ENCODE data around the gene DVL2.

GRCh38 chr17:7266784-7267183 lies 32.5 kb upstream of the DVL2 start:
- TF ChIP-seq, protein P1, sequence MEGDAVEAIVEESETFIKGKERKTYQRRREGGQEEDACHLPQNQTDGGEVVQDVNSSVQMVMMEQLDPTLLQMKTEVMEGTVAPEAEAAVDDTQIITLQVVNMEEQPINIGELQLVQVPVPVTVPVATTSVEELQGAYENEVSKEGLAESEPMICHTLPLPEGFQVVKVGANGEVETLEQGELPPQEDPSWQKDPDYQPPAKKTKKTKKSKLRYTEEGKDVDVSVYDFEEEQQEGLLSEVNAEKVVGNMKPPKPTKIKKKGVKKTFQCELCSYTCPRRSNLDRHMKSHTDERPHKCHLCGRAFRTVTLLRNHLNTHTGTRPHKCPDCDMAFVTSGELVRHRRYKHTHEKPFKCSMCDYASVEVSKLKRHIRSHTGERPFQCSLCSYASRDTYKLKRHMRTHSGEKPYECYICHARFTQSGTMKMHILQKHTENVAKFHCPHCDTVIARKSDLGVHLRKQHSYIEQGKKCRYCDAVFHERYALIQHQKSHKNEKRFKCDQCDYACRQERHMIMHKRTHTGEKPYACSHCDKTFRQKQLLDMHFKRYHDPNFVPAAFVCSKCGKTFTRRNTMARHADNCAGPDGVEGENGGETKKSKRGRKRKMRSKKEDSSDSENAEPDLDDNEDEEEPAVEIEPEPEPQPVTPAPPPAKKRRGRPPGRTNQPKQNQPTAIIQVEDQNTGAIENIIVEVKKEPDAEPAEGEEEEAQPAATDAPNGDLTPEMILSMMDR (conservative IDR thresholded peaks at IDR 0.05; ENCODE audit: low read depth, low read length), result no peak
- TF ChIP-seq EZH2 (IDR thresholded peaks at IDR 0.05; ENCODE audit: borderline replicate concordance, low read depth, low read length, poor library complexity, severe bottlenecking), result no peak
